H1 (cell line): ENCODE data around the gene VPS13D. TPM values are rescaled to one million over a fixed set of nuclear protein-coding genes. Genes with fewer than 3 reads are reported as not detected.
"Not testable (repeated sequence)": the region's sequence is repeated elsewhere in the genome, so short reads cannot be mapped to it uniquely, and the experiment has no call there.

Experiments
- CTCF ChIA-PET: fragments of 300-600 bp; sonication (Branson Sonifier 250); formaldehyde crosslinking; loops from one replicate; lab custom pipeline; 2021; ENCODE audit not compliant: partially characterized antibody; lab: Charles Lee
- POLR2A ChIA-PET: fragments of 300-600 bp; sonication (Branson Sonifier 250); formaldehyde crosslinking; loops from one replicate; lab custom pipeline; 2021; ENCODE audit warnings: inconsistent platforms; ENCODE audit not compliant: partially characterized antibody; lab: Charles Lee
- DNase-seq, 2 experiments: peaks; one replicate each; pipeline versions ENCODE4 v3.0.0 to v3.0.0-alpha.2; 2010 to 2022; ENCODE audit warnings: low spot score in 2 of 2, low read depth in 1 of 2, mixed read lengths in 1 of 2
- FAIRE-seq: peaks from 2 replicates; lab custom pipeline; 2011; peaks lifted over from hg19 to GRCh38; lab: Jason Lieb, UNC
- H2AFZ ChIP-seq: 2 replicates; pipeline ENCODE4 v1.8.1; 2012; ENCODE audit warnings: low read length, inconsistent platforms
- H2AK5ac ChIP-seq: 2 replicates; pipeline ENCODE4 v1.6.1; 2013; ENCODE audit warnings: low read depth, low read length
- H2BK120ac ChIP-seq: replicated peaks from 2 replicates; pipeline ENCODE3; 2013; ENCODE audit warnings: low read depth, low read length, inconsistent platforms
- H2BK12ac ChIP-seq: 2 replicates; pipeline ENCODE4 v1.6.1; 2013; ENCODE audit warnings: low read depth, low read length
- H2BK15ac ChIP-seq: 2 replicates; pipeline ENCODE4 v1.6.1; 2013; ENCODE audit warnings: low read length
- H2BK20ac ChIP-seq: 2 replicates; pipeline ENCODE4 v1.6.1; 2013; ENCODE audit warnings: low read length
- H2BK5ac ChIP-seq: 2 replicates; pipeline ENCODE4 v1.6.1; 2013; ENCODE audit warnings: low read depth, low read length
- H3K14ac ChIP-seq: 2 replicates; pipeline ENCODE4 v1.6.1; 2013; ENCODE audit warnings: inconsistent platforms; ENCODE audit not compliant: insufficient read length
- H3K18ac ChIP-seq: 2 replicates; pipeline ENCODE4 v1.6.1; 2013; ENCODE audit warnings: low read length; ENCODE audit errors: extremely low read depth
- H3K23ac ChIP-seq: 2 replicates; pipeline ENCODE4 v1.6.1; 2013; ENCODE audit warnings: inconsistent platforms; ENCODE audit not compliant: insufficient read length
- H3K23me2 ChIP-seq: 2 replicates; pipeline ENCODE4 v1.6.1; 2013; ENCODE audit warnings: low read depth, low read length
- H3K27ac ChIP-seq: 2 replicates; pipeline ENCODE4 v1.6.1; 2011; ENCODE audit warnings: low read depth, low read length, inconsistent platforms
- H3K27me3 ChIP-seq, 4 experiments: replicated peaks in 1 of 4; 1 replicate in 1 of 4; 2 replicates in 3 of 4; pipeline versions ENCODE4 v1.6.1 to v1.8.1; 2011 to 2013; ENCODE audit warnings: low read length in 3 of 4, mild to moderate bottlenecking in 3 of 4, inconsistent platforms in 2 of 4, mixed read lengths in 2 of 4, moderate library complexity in 1 of 4; ENCODE audit not compliant: control insufficient read depth in 3 of 4, insufficient read depth in 3 of 4; ENCODE audit errors: extremely low read depth in 1 of 4
- H3K36me3 ChIP-seq, 4 experiments: 2 replicates each; pipeline versions ENCODE4 v1.6.1 to v1.8.1; 2011 to 2013; ENCODE audit warnings: mild to moderate bottlenecking in 4 of 4, low read length in 3 of 4, moderate library complexity in 2 of 4, control low read depth in 1 of 4, inconsistent platforms in 1 of 4; ENCODE audit not compliant: insufficient read depth in 4 of 4, control insufficient read depth in 2 of 4
- H3K4ac ChIP-seq: replicated peaks from 2 replicates; pipeline ENCODE3; 2013; ENCODE audit warnings: low read length, low read depth, mixed read lengths, inconsistent platforms; ENCODE audit not compliant: insufficient read length
- H3K4me1 ChIP-seq, 4 experiments: replicated peaks in 1 of 4; 1 replicate in 1 of 4; 2 replicates in 3 of 4; pipeline versions ENCODE4 v1.6.1 to v1.8.1; 2011 to 2013; ENCODE audit warnings: low read length in 3 of 4, inconsistent platforms in 2 of 4, mixed read lengths in 1 of 4; ENCODE audit not compliant: insufficient read depth in 4 of 4, control insufficient read depth in 3 of 4
- H3K4me2 ChIP-seq, 2 experiments: 2 replicates each; pipeline versions ENCODE4 v1.6.1 to v1.8.1; 2011 to 2013; ENCODE audit warnings: low read depth in 2 of 2, low read length in 2 of 2, control low read depth in 1 of 2, inconsistent platforms in 1 of 2, mild to moderate bottlenecking in 1 of 2; ENCODE audit not compliant: insufficient read depth in 1 of 2
- H3K4me3 ChIP-seq, 4 experiments: fragments of 200-600, 300-600 bp in 1 of 4; sonication (generic), shearing (Covaris generic), sonication (Bioruptor Twin) in 1 of 4; 2 replicates each; pipeline versions ENCODE4 v1.5.1 to v1.8.1; 2011 to 2016; ENCODE audit warnings: low read length in 4 of 4, low read depth in 3 of 4, control low read depth in 2 of 4, inconsistent platforms in 2 of 4, mild to moderate bottlenecking in 2 of 4, mixed read lengths in 1 of 4, moderate library complexity in 1 of 4; ENCODE audit not compliant: insufficient read depth in 2 of 4; ENCODE audit errors: extremely low read depth in 1 of 4
- H3K56ac ChIP-seq: replicated peaks from 2 replicates; pipeline ENCODE3; 2013; ENCODE audit warnings: low read depth, mild to moderate bottlenecking, mixed read lengths, low read length, inconsistent platforms; ENCODE audit not compliant: insufficient read length
- H3K79me1 ChIP-seq: 2 replicates; pipeline ENCODE4 v1.6.1; 2013; ENCODE audit warnings: low read depth, low read length, control low read depth
- H3K79me2 ChIP-seq, 2 experiments: 2 replicates each; pipeline versions ENCODE4 v1.6.1 to v1.8.1; 2012 to 2013; ENCODE audit warnings: low read length in 2 of 2, mild to moderate bottlenecking in 2 of 2, inconsistent platforms in 1 of 2; ENCODE audit not compliant: insufficient read depth in 2 of 2, control insufficient read depth in 1 of 2
- H3K9ac ChIP-seq, 4 experiments: replicated peaks in 1 of 4; 1 replicate in 1 of 4; 2 replicates in 3 of 4; pipeline versions ENCODE4 v1.6.1 to v1.8.1; 2011 to 2013; ENCODE audit warnings: low read depth in 3 of 4, low read length in 3 of 4, control low read depth in 2 of 4, mild to moderate bottlenecking in 2 of 4, moderate library complexity in 2 of 4, inconsistent platforms in 1 of 4; ENCODE audit errors: extremely low read depth in 1 of 4
- H3K9me3 ChIP-seq, 2 experiments: 2 replicates each; pipeline versions ENCODE4 v1.6.1 to v1.8.1; 2012 to 2013; ENCODE audit warnings: mild to moderate bottlenecking in 2 of 2, moderate library complexity in 2 of 2, control low read depth in 1 of 2, inconsistent platforms in 1 of 2, low read depth in 1 of 2, low read length in 1 of 2, mixed read lengths in 1 of 2; ENCODE audit not compliant: insufficient read depth in 2 of 2
- H4K20me1 ChIP-seq, 2 experiments: replicated peaks in 1 of 2; 2 replicates each; pipeline versions ENCODE3 to v1.8.1; 2011 to 2013; ENCODE audit warnings: inconsistent platforms in 2 of 2, low read length in 2 of 2, mild to moderate bottlenecking in 1 of 2; ENCODE audit not compliant: insufficient read depth in 2 of 2, control insufficient read depth in 1 of 2
- H4K5ac ChIP-seq: 2 replicates; pipeline ENCODE4 v1.6.1; 2013; ENCODE audit warnings: low read length, low read depth, mixed read lengths, inconsistent platforms; ENCODE audit not compliant: insufficient read length
- H4K8ac ChIP-seq: 2 replicates; pipeline ENCODE4 v1.8.0; 2013; ENCODE audit warnings: mild to moderate bottlenecking, moderate library complexity, low read length, inconsistent platforms; ENCODE audit not compliant: insufficient read depth; ENCODE audit errors: extremely low read depth
- H4K91ac ChIP-seq: replicated peaks from 2 replicates; pipeline ENCODE3; 2013; ENCODE audit warnings: low read length, mixed read lengths, inconsistent platforms; ENCODE audit not compliant: insufficient read length
- WGBS, 2 experiments: shearing (Covaris generic) in 1 of 2; methylation state at CpG; one replicate each; pipeline versions ENCODE4 v1.1.6 to v1.1.7; 2013 to 2015; ENCODE audit warnings: low lambda C conversion rate in 2 of 2, mixed read lengths in 2 of 2, inconsistent platforms in 1 of 2, low coverage in 1 of 2, missing lambda C conversion rate in 1 of 2; ENCODE audit not compliant: insufficient replicate concordance in 2 of 2, insufficient coverage in 1 of 2, insufficient read length in 1 of 2; ENCODE audit errors: extremely low coverage in 1 of 2, missing lambda C conversion rate in 1 of 2; 5-methylcytosine and 5-hydroxymethylcytosine counted together
- polyA plus RNA-seq, 7 experiments: library from polyadenylated mRNA; depleted of rRNA in 3 of 7; stranded (reverse) in 5 of 7; unstranded in 2 of 7; fragments of >200 nt in 5 of 7; fragments of 200-250 nt in 2 of 7; gene quantifications; 1 replicate in 5 of 7; 2 replicates in 1 of 7; 4 replicates in 1 of 7; pipeline versions ENCODE4 v1.2.1 to v1.2.3, GENCODE V29; 2011 to 2013; ENCODE audit warnings: missing spikeins in 2 of 7, mixed read lengths in 2 of 7
- total RNA-seq: library from RNA; stranded (reverse); fragmentation: NEBNext Ultra II Directional; extraction: Animal tissue kit (Norgen Biotek cat#: 25700); gene quantifications from 2 replicates; pipeline ENCODE4 v1.2.1, GENCODE V29; 2021

The VPS13D gene
- total and polyA plus RNA-seq, 2 of the 8 experiments (the other 6 are each of a cell fraction or from before 2014, with no cell fraction given), result 10.9 to 31.2 TPM

- H3K79me1 ChIP-seq, H3K18ac ChIP-seq, H2BK20ac ChIP-seq, H3K79me2 ChIP-seq, H3K23me2 ChIP-seq, H4K20me1 ChIP-seq, H3K9ac ChIP-seq, H2BK12ac ChIP-seq, DNase-seq, H3K27me3 ChIP-seq, H3K4ac ChIP-seq, H2BK15ac ChIP-seq, H2AFZ ChIP-seq, H3K56ac ChIP-seq, H4K8ac ChIP-seq, H4K5ac ChIP-seq, H3K4me2 ChIP-seq, H2AK5ac ChIP-seq, H3K4me3 ChIP-seq, H2BK120ac ChIP-seq, H3K4me1 ChIP-seq, H3K9me3 ChIP-seq, H3K36me3 ChIP-seq, FAIRE-seq, H4K91ac ChIP-seq, H3K14ac ChIP-seq, H3K23ac ChIP-seq, CTCF ChIA-PET, H3K27ac ChIP-seq, H2BK5ac ChIP-seq, POLR2A ChIA-PET: not testable (repeated sequence)
- WGBS, 2 experiments, result 98% methylated on average over 9 of the region's 9 CpGs; no CpG with 5 or more reads in 1 of the 2 experiments
These were observed 292.9 kb downstream of the VPS13D start for GRCh38 chr1:12522780-12523179.
